Measurements from ENCODE around the gene SSRP1.

Gene SSRP1

GRCh38 chr11:57331720-57332119 is 4.0 kb downstream of the SSRP1 start (continued):
- TF ChIP-seq ZNF341 (tag by site-specific recombination; IDR thresholded peaks at IDR 0.05; ENCODE audit: low read depth) (no peak), ZNF157 (tag by site-specific recombination; IDR thresholded peaks at IDR 0.05) (no peak), ZNF777 (tag by site-specific recombination; IDR thresholded peaks at IDR 0.05; ENCODE audit: borderline replicate concordance) (no peak), ZNF610 (tag by site-specific recombination; IDR thresholded peaks at IDR 0.05; ENCODE audit: borderline replicate concordance) (no peak), ZNF133 (tag by site-specific recombination; IDR thresholded peaks at IDR 0.05) (no peak), KLF8 (tag by site-specific recombination; IDR thresholded peaks at IDR 0.05) (no peak), HOXA7 (CRISPR knock-in tag; IDR thresholded peaks at IDR 0.05; ENCODE audit: borderline replicate concordance) (no peak)
- TF ChIP-seq, protein P1, sequence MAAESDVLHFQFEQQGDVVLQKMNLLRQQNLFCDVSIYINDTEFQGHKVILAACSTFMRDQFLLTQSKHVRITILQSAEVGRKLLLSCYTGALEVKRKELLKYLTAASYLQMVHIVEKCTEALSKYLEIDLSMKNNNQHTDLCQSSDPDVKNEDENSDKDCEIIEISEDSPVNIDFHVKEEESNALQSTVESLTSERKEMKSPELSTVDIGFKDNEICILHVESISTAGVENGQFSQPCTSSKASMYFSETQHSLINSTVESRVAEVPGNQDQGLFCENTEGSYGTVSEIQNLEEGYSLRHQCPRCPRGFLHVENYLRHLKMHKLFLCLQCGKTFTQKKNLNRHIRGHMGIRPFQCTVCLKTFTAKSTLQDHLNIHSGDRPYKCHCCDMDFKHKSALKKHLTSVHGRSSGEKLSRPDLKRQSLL (tag by site-specific recombination; IDR thresholded peaks at IDR 0.05), result no peak

GRCh38 chr11:57330029-57330428 is 5.7 kb downstream of the SSRP1 start:
- POLR2A ChIA-PET, result interaction anchor here (0.7 kb wide), 1 partner anchor 80 kb away, joined by 6 read pairs; no protein-coding TSS in a partner anchor
- H3K9me3 ChIP-seq (ENCODE audit: control insufficient read depth, insufficient read depth, low read depth, low read length), result no peaks in the 10 kb centered on the region
- no peak overlapping the region for H3K27ac ChIP-seq (ENCODE audit: extremely low read depth, low read depth, low read length)
- H3K4me3 ChIP-seq (ENCODE audit: low read depth, low read length), result no peak overlapping the region
- H3K36me3 ChIP-seq (ENCODE audit: control insufficient read depth in 2 of 2, insufficient read depth in 1 of 2, low read length in 2 of 2), result peaks cover 6 to 94% of the 10 kb centered on the region in 2 experiments; a peak in 2 of 3 replicates
- H3K4me1 ChIP-seq (ENCODE audit: control insufficient read depth, insufficient read depth, low read length), result no peaks in the 10 kb centered on the region; the same call in 1 of the 2 replicates
- CTCF ChIA-PET, result no interaction called here
- TF ChIP-seq MZF1 (tag by site-specific recombination; IDR thresholded peaks at IDR 0.05; ENCODE audit: borderline replicate concordance), result no peak

- peaks cover 6 to 72% of the 10 kb centered on the region in 2 experiments; a peak in 2 of 3 replicates for H3K36me3 ChIP-seq (ENCODE audit: control insufficient read depth in 2 of 2, insufficient read depth in 1 of 2, low read length in 2 of 2)
- ChIA-PET CTCF (no interaction called here), POLR2A (interaction anchor here (6.1 kb wide), 1 partner anchor 7 kb away, joined by 78 read pairs; the partner anchor contains the start of gene SSRP1)
- no peaks in the 10 kb centered on the region for H3K9me3 ChIP-seq (ENCODE audit: control insufficient read depth, insufficient read depth, low read depth, low read length)
- no peak overlapping the region for H3K27ac ChIP-seq (ENCODE audit: extremely low read depth, low read depth, low read length)
- no peak overlapping the region for H3K4me3 ChIP-seq (ENCODE audit: low read depth, low read length)
- TF ChIP-seq ZNF366 (tag by site-specific recombination; conservative IDR thresholded peaks at IDR 0.05) (no peak), ZNF626 (tag by site-specific recombination; IDR thresholded peaks at IDR 0.05) (no peak), ZNF513 (tag by site-specific recombination; IDR thresholded peaks at IDR 0.05) (no peak), PRDM2 (tag by site-specific recombination; IDR thresholded peaks at IDR 0.05; ENCODE audit: borderline replicate concordance) (no peak), ZNF654 (tag by site-specific recombination; IDR thresholded peaks at IDR 0.05; ENCODE audit: low read depth) (no peak), ZBTB1 (tag by site-specific recombination; IDR thresholded peaks at IDR 0.05) (no peak), GLI2 (tag by site-specific recombination; IDR thresholded peaks at IDR 0.05; ENCODE audit: borderline replicate concordance, low read depth) (no peak), ZNF354C (tag by site-specific recombination; IDR thresholded peaks at IDR 0.05; ENCODE audit: borderline replicate concordance, low read depth) (no peak), TRIM28 (IDR thresholded peaks at IDR 0.05; ENCODE audit: borderline replicate concordance, low read length) (no peak), ZNF266 (tag by site-specific recombination; IDR thresholded peaks at IDR 0.05; ENCODE audit: low read depth) (no peak), ZNF211 (tag by site-specific recombination; IDR thresholded peaks at IDR 0.05; ENCODE audit: low read depth) (no peak)
- TF ChIP-seq, protein P2, sequence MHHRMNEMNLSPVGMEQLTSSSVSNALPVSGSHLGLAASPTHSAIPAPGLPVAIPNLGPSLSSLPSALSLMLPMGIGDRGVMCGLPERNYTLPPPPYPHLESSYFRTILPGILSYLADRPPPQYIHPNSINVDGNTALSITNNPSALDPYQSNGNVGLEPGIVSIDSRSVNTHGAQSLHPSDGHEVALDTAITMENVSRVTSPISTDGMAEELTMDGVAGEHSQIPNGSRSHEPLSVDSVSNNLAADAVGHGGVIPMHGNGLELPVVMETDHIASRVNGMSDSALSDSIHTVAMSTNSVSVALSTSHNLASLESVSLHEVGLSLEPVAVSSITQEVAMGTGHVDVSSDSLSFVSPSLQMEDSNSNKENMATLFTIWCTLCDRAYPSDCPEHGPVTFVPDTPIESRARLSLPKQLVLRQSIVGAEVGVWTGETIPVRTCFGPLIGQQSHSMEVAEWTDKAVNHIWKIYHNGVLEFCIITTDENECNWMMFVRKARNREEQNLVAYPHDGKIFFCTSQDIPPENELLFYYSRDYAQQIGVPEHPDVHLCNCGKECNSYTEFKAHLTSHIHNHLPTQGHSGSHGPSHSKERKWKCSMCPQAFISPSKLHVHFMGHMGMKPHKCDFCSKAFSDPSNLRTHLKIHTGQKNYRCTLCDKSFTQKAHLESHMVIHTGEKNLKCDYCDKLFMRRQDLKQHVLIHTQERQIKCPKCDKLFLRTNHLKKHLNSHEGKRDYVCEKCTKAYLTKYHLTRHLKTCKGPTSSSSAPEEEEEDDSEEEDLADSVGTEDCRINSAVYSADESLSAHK (tag by site-specific recombination; IDR thresholded peaks at IDR 0.05), result no peak
- H3K4me1 ChIP-seq (ENCODE audit: control insufficient read depth, insufficient read depth, low read length), result no peaks in the 10 kb centered on the region; the same call in 1 of the 2 replicates
Measured at GRCh38 chr11:57327721-57328120, 8.0 kb downstream of the SSRP1 start.

All from HEK293 (cell line).